Endothelial cell of umbilical vein (primary cell): ENCODE measurements around the gene PDE6B. TPM values are rescaled to one million over a fixed set of nuclear protein-coding genes. Genes with fewer than 3 reads are reported as not detected.

Experiments used
- BruUV-seq: library from RNA; stranded (reverse); fragments of 400-500 nt; replicated peaks from 2 replicates; lab custom pipeline; 2021; lab: Mats Ljungman, UMichigan
- CTCF ChIA-PET: fragments of 300-600, 350-600 bp; sonication (Branson Sonifier 250); formaldehyde crosslinking; loops from one replicate; lab custom pipeline; 2021; ENCODE audit warnings: antibody characterized with exemption, inconsistent platforms; lab: Charles Lee
- POLR2A ChIA-PET: fragments of 300-600, 350-600 bp; sonication (Branson Sonifier 250); formaldehyde crosslinking; loops from one replicate; lab custom pipeline; 2021; ENCODE audit warnings: antibody characterized with exemption, inconsistent platforms; lab: Charles Lee
- DNase-seq: peaks from one replicate; pipeline ENCODE4 v3.0.0-alpha.2; 2011; ENCODE audit warnings: low read depth, low spot score
- FAIRE-seq: peaks from 2 replicates; lab custom pipeline; 2011; peaks lifted over from hg19 to GRCh38; lab: Jason Lieb, UNC
- H2AFZ ChIP-seq: 2 replicates; pipeline ENCODE4 v1.6.0; 2012; ENCODE audit warnings: low read depth, low read length, control low read depth, inconsistent platforms
- H3K27ac ChIP-seq: 2 replicates; pipeline ENCODE4 v1.5.1; 2011; ENCODE audit warnings: low read depth, mild to moderate bottlenecking, control low read depth, low read length, moderate library complexity; ENCODE audit not compliant: insufficient read depth
- H3K27me3 ChIP-seq, 2 experiments: 2 replicates each; pipeline versions ENCODE4 v1.6.0 to v1.6.1; 2011; ENCODE audit warnings: low read length in 2 of 2, mixed read lengths in 1 of 2; ENCODE audit not compliant: control insufficient read depth in 2 of 2, insufficient read depth in 2 of 2
- H3K36me3 ChIP-seq, 2 experiments: 2 replicates in 1 of 2; 3 replicates in 1 of 2; pipeline ENCODE4 v1.5.1; 2011; ENCODE audit warnings: low read length in 2 of 2, mild to moderate bottlenecking in 1 of 2, moderate library complexity in 1 of 2; ENCODE audit not compliant: control insufficient read depth in 2 of 2, insufficient read depth in 2 of 2; ENCODE audit errors: extremely low read depth in 1 of 2
- H3K4me1 ChIP-seq: 3 replicates; pipeline ENCODE4 v1.5.1; 2011; ENCODE audit warnings: mild to moderate bottlenecking, low read length; ENCODE audit not compliant: control insufficient read depth, insufficient read depth; ENCODE audit errors: extremely low read depth
- H3K4me2 ChIP-seq: 2 replicates; pipeline ENCODE4 v1.6.1; 2011; ENCODE audit warnings: low read length, control low read depth, mixed read lengths; ENCODE audit not compliant: insufficient read depth
- H3K4me3 ChIP-seq, 3 experiments: fragments of 200-600 bp in 1 of 3; sonication (generic), shearing (Covaris generic) in 1 of 3; replicated peaks in 1 of 3; 2 replicates each; pipeline ENCODE4 v1.5.1; 2011 to 2016; ENCODE audit warnings: control low read depth in 3 of 3, low read length in 3 of 3, mild to moderate bottlenecking in 2 of 3, inconsistent platforms in 1 of 3, low read depth in 1 of 3, moderate library complexity in 1 of 3; ENCODE audit not compliant: insufficient read depth in 1 of 3
- H3K79me2 ChIP-seq: 2 replicates; pipeline ENCODE4 v1.6.0; 2012; ENCODE audit warnings: low read length, inconsistent platforms; ENCODE audit not compliant: control insufficient read depth, insufficient read depth
- H3K9ac ChIP-seq: replicated peaks from 2 replicates; pipeline ENCODE3; 2011; ENCODE audit warnings: low read length, control low read depth; ENCODE audit not compliant: insufficient read depth; ENCODE audit errors: extremely low read depth
- H3K9me1 ChIP-seq: replicated peaks from 3 replicates; pipeline ENCODE4 v1.6.0; 2011; ENCODE audit warnings: mild to moderate bottlenecking, low read length; ENCODE audit not compliant: control insufficient read depth, insufficient read depth; ENCODE audit errors: extremely low read depth
- H3K9me3 ChIP-seq: replicated peaks from 2 replicates; pipeline ENCODE4 v1.5.1; 2012; ENCODE audit warnings: low read length, inconsistent platforms; ENCODE audit not compliant: control insufficient read depth, insufficient read depth
- H4K20me1 ChIP-seq: replicated peaks from 2 replicates; pipeline ENCODE3; 2011; ENCODE audit warnings: mild to moderate bottlenecking, low read length; ENCODE audit not compliant: control insufficient read depth, insufficient read depth; ENCODE audit errors: extremely low read depth
- EZH2 ChIP-seq: IDR thresholded peaks from 2 replicates; pipeline ENCODE4 v1.6.1; 2012; ENCODE audit warnings: borderline replicate concordance, low read depth, mild to moderate bottlenecking, moderate library complexity, low read length, inconsistent platforms; ENCODE audit not compliant: severe bottlenecking
- FOS ChIP-seq: IDR thresholded peaks from 2 replicates; pipeline ENCODE4 v1.6.1; 2011; ENCODE audit warnings: mild to moderate bottlenecking, low read length, moderate library complexity, borderline replicate concordance; ENCODE audit not compliant: insufficient read depth
- GATA2 ChIP-seq: IDR thresholded peaks from 2 replicates; pipeline ENCODE4 v1.7.0; 2011; ENCODE audit warnings: low read depth, mild to moderate bottlenecking, moderate library complexity, mixed read lengths, low read length; ENCODE audit not compliant: insufficient read length, insufficient read depth
- JUN ChIP-seq: IDR thresholded peaks from 2 replicates; pipeline ENCODE4 v1.6.1; 2011; ENCODE audit warnings: borderline replicate concordance, low read depth; ENCODE audit not compliant: insufficient read length, insufficient read depth
- MAX ChIP-seq: IDR thresholded peaks from 2 replicates; pipeline ENCODE4 v1.6.1; 2011; ENCODE audit not compliant: insufficient read depth, insufficient read length
- MYC ChIP-seq: IDR thresholded peaks from one replicate; pipeline ENCODE4 v1.6.1; 2011; ENCODE audit warnings: mild to moderate bottlenecking, low read depth, low read length
- POLR2A ChIP-seq: IDR thresholded peaks from 2 replicates; pipeline ENCODE4 v1.6.1; 2012; ENCODE audit warnings: low read depth, mild to moderate bottlenecking, control low read depth, low read length
- POLR2AphosphoS5 ChIP-seq: IDR thresholded peaks from 2 replicates; pipeline ENCODE4 v1.6.1; 2012; ENCODE audit warnings: low read depth, mild to moderate bottlenecking, control low read depth, low read length, moderate library complexity; ENCODE audit not compliant: insufficient read depth
- dilution Hi-C: fragments of 300-500 bp; cut with MboI; formaldehyde crosslinking; loops from one replicate; pipeline ENCODE4 v1.15.0; 2019; ENCODE audit warnings: low sequenced_read_pairs; ENCODE audit not compliant: extremely low pct_ligation_motif_present
- intact Hi-C: fragments of 100-400 bp; cut with micrococcal nuclease; formaldehyde crosslinking; loops from one replicate; pipeline ENCODE4 v1.10.0; 2022
- polyA plus RNA-seq, 4 experiments: library from polyadenylated mRNA; depleted of rRNA in 3 of 4; stranded (reverse) in 3 of 4; unstranded in 1 of 4; fragments of >200 nt; gene quantifications; 2 replicates each; pipeline versions ENCODE4 v1.2.1 to v1.2.3, GENCODE V29; 2011 to 2012; ENCODE audit warnings: missing spikeins in 1 of 4
- total RNA-seq: library from RNA; stranded (reverse); gene quantifications from 2 replicates; pipeline ENCODE4 v1.2.3, GENCODE V29; 2021
- TF ChIP-seq, protein P1 (sequence below), 2 donors: IDR thresholded peaks; 1 replicate in 1 of 2; 2 replicates in 1 of 2; pipeline ENCODE4 v1.5.1; 2011; ENCODE audit warnings: low read length in 2 of 2, mild to moderate bottlenecking in 2 of 2, moderate library complexity in 2 of 2, control low read depth in 1 of 2, inconsistent platforms in 1 of 2, low read depth in 1 of 2; ENCODE audit not compliant: insufficient read depth in 1 of 2; ENCODE audit errors: extremely low read depth in 1 of 2

The PDE6B gene
- total and polyA plus RNA-seq, 2 donors (not counting 3 experiments of a cell fraction or from before 2014, with no cell fraction given), result 0.77 to 1.8 TPM

DNA sequence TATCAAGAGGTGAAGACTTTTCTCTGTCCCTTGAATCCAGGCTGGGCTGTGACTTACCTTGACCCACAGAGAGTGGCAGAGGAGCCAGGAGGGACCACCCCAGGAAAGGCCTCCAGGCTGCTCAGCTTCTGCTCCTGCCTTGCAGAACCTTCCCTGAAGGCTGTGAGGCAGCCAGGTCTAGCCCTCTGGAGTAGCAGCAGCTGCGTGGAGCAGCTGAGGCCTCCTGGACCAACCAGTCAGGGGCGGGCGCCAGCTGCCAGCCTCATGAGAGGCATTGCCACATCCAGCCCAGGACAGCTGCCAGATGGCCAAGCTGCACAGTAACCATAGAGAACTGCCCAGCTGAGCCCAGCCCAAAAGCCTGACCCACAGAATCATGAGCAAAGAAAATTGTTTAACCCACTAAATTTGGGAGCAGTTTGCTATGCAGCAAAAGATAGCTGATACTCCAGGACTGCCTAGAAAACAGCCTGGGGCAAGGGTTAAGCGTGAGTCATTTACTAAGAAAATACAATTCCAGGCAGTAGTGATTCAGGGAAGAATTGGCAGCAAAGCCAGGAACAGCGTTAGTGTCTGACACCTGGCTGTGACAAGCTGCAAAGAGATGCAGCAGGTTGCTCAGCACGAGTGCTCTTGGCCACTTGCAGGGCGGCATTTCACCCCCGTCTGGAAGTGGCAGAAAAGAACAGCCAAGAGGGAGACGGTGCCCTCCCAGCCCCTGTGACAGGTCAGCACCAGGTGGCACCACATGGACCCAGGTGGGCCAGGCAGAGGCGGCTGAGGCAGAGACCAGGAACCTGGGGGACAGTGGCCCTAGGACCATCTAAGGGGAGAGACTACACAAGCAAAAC lies 14.7 kb upstream of the PDE6B start:
- DNase-seq, result no peak

More for the DNA sequence above, 14.7 kb upstream of the PDE6B start:
- Histone ChIP-seq H3K4me2 (no peak overlapping the region), H3K9me1 (no peaks in the 10 kb centered on the region), H2AFZ (no peak overlapping the region), H3K4me1 (no peaks in the 10 kb centered on the region), H4K20me1 (no peaks in the 10 kb centered on the region), H3K9me3 (no peaks in the 10 kb centered on the region), H3K27ac (no peak overlapping the region), H3K36me3 (no peaks in the 10 kb centered on the region), H3K9ac (no peak overlapping the region), H3K79me2 (no peaks in the 10 kb centered on the region), H3K4me3 (no peak overlapping the region), H3K27me3 (no peaks in the 10 kb centered on the region)
- CTCF ChIA-PET, result no interaction called here
- POLR2A ChIA-PET, result no interaction called here
- intact Hi-C loops (no loop called here), dilution Hi-C loops (no loop called here)
- no TSS peak for BruUV-seq
- TF ChIP-seq MYC (no peak), EZH2 (no peak), MAX (no peak), JUN (no peak), FOS (no peak), POLR2AphosphoS5 (no peak), GATA2 (no peak), POLR2A (no peak)
- TF ChIP-seq, protein P1, sequence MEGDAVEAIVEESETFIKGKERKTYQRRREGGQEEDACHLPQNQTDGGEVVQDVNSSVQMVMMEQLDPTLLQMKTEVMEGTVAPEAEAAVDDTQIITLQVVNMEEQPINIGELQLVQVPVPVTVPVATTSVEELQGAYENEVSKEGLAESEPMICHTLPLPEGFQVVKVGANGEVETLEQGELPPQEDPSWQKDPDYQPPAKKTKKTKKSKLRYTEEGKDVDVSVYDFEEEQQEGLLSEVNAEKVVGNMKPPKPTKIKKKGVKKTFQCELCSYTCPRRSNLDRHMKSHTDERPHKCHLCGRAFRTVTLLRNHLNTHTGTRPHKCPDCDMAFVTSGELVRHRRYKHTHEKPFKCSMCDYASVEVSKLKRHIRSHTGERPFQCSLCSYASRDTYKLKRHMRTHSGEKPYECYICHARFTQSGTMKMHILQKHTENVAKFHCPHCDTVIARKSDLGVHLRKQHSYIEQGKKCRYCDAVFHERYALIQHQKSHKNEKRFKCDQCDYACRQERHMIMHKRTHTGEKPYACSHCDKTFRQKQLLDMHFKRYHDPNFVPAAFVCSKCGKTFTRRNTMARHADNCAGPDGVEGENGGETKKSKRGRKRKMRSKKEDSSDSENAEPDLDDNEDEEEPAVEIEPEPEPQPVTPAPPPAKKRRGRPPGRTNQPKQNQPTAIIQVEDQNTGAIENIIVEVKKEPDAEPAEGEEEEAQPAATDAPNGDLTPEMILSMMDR (IDR thresholded peaks at IDR 0.05; ENCODE audit: extremely low read depth in 1 of 2, insufficient read depth in 1 of 2, low read depth in 1 of 2, low read length in 2 of 2), result no peak
- no peak for FAIRE-seq
